DND-41 (cell line): ENCODE measurements around the gene FOLR2.
"Not testable (repeated sequence)": the region's sequence is repeated elsewhere in the genome, so short reads cannot be mapped to it uniquely, and the experiment has no call there.

Experiments used
- ATAC-seq: fragments of 200-7000 bp; cut with Tn5 transposase; 3 replicates; pipeline ENCODE4 v1.9.1; 2021; ENCODE audit warnings: low read depth; ENCODE audit not compliant: insufficient read depth
- DNase-seq: peaks from one replicate; pipeline ENCODE4 v3.0.0-alpha.2; 2020
- H2AFZ ChIP-seq: 2 replicates; pipeline ENCODE4 v1.6.0; 2012; ENCODE audit warnings: low read depth, low read length
- H3K27ac ChIP-seq: 2 replicates; pipeline ENCODE4 v1.5.1; 2012; ENCODE audit warnings: low read length, inconsistent platforms
- H3K27me3 ChIP-seq: fragments of 200-600 bp; sonication (generic); 2 replicates; pipeline ENCODE4 v1.6.0; 2012; ENCODE audit warnings: low read length, mild to moderate bottlenecking, inconsistent platforms; ENCODE audit not compliant: insufficient read depth, poor library complexity
- H3K36me3 ChIP-seq: 2 replicates; pipeline ENCODE4 v1.5.1; 2012; ENCODE audit warnings: low read length, inconsistent platforms; ENCODE audit not compliant: insufficient read depth
- H3K4me1 ChIP-seq: 2 replicates; pipeline ENCODE4 v1.5.1; 2012; ENCODE audit warnings: mild to moderate bottlenecking, low read length; ENCODE audit not compliant: insufficient read depth
- H3K4me2 ChIP-seq: 2 replicates; pipeline ENCODE4 v1.6.0; 2012; ENCODE audit warnings: mild to moderate bottlenecking, moderate library complexity, low read length, inconsistent platforms; ENCODE audit not compliant: insufficient read depth
- H3K4me3 ChIP-seq, 2 experiments: fragments of 200-600 bp in 1 of 2; shearing (Covaris generic) in 1 of 2; 2 replicates each; pipeline ENCODE4 v1.5.1; 2012 to 2016; ENCODE audit warnings: inconsistent platforms in 2 of 2, low read length in 2 of 2, mild to moderate bottlenecking in 2 of 2, low read depth in 1 of 2, moderate library complexity in 1 of 2
- H3K79me2 ChIP-seq: 2 replicates; pipeline ENCODE4 v1.6.0; 2012; ENCODE audit warnings: low read length, inconsistent platforms; ENCODE audit not compliant: insufficient read depth
- H3K9ac ChIP-seq: 2 replicates; pipeline ENCODE4 v1.6.0; 2012; ENCODE audit warnings: low read depth, mild to moderate bottlenecking, inconsistent platforms, low read length, moderate library complexity
- H3K9me3 ChIP-seq: 2 replicates; pipeline ENCODE4 v1.5.1; 2012; ENCODE audit warnings: low read length, moderate library complexity, mild to moderate bottlenecking, inconsistent platforms; ENCODE audit not compliant: insufficient read depth, severe bottlenecking
- H4K20me1 ChIP-seq: 2 replicates; pipeline ENCODE4 v1.6.0; 2012; ENCODE audit warnings: low read length; ENCODE audit not compliant: insufficient read depth
- CTCF ChIP-seq: IDR thresholded peaks from 2 replicates; pipeline ENCODE4 v1.5.1; 2012; ENCODE audit warnings: borderline replicate concordance, low read length, moderate library complexity, mild to moderate bottlenecking; ENCODE audit not compliant: poor library complexity, severe bottlenecking; ENCODE audit errors: extremely low read depth
- EZH2 ChIP-seq: IDR thresholded peaks from 3 replicates; pipeline ENCODE4 v1.6.1; 2012; ENCODE audit warnings: borderline replicate concordance, low read depth, mild to moderate bottlenecking, moderate library complexity, low read length, inconsistent platforms; ENCODE audit not compliant: severe bottlenecking

The FOLR2 gene

GRCh38 chr11:72265951-72266350, 49.4 kb downstream of the FOLR2 start:
- Histone ChIP-seq H3K9me3 (no peaks in the 10 kb centered on the region), H3K4me2 (no peak overlapping the region), H2AFZ (no peak overlapping the region), H3K27me3 (no peaks in the 10 kb centered on the region), H3K27ac (no peak overlapping the region), H3K4me1 (no peaks in the 10 kb centered on the region), H3K9ac (no peak overlapping the region), H3K4me3 (no peak overlapping the region), H3K36me3 (no peaks in the 10 kb centered on the region), H3K79me2 (no peaks in the 10 kb centered on the region), H4K20me1 (no peaks in the 10 kb centered on the region)
- ATAC-seq (no peak), DNase-seq (no peak)
- TF ChIP-seq CTCF = no peak
- TF ChIP-seq EZH2 = no peak

GRCh38 chr11:72266960-72267359, 50.4 kb downstream of the FOLR2 start:
- not testable (repeated sequence) for H3K4me2 ChIP-seq

GRCh38 chr11:72267956-72268617, 51.5 kb downstream of the FOLR2 start:
- TF ChIP-seq CTCF = no peak
- DNase-seq (no peak), ATAC-seq (no peak)
- Histone ChIP-seq H2AFZ (no peak overlapping the region), H3K4me3 (no peak overlapping the region), H3K27ac (no peak overlapping the region), H3K9me3 (no peaks in the 10 kb centered on the region), H4K20me1 (no peaks in the 10 kb centered on the region), H3K79me2 (no peaks in the 10 kb centered on the region), H3K4me1 (no peaks in the 10 kb centered on the region), H3K36me3 (no peaks in the 10 kb centered on the region), H3K27me3 (no peaks in the 10 kb centered on the region), H3K4me2 (no peak overlapping the region), H3K9ac (no peak overlapping the region)

More at GRCh38 chr11:72266960-72267359, 50.4 kb downstream of the FOLR2 start:
- not testable (repeated sequence) for H3K4me3 ChIP-seq, H3K9me3 ChIP-seq, H2AFZ ChIP-seq, DNase-seq, H3K79me2 ChIP-seq, H3K27ac ChIP-seq, ATAC-seq, H4K20me1 ChIP-seq, H3K9ac ChIP-seq, H3K27me3 ChIP-seq, H3K36me3 ChIP-seq, H3K4me1 ChIP-seq
